Muscle of leg (tissue), 11 donors: ENCODE measurements around the gene GCC2. TPM values are rescaled to one million over a fixed set of nuclear protein-coding genes. Genes with fewer than 3 reads are reported as not detected.
A peak's percentile ranks its signal among the peaks of the same experiment; 100 is the strongest.
"Not testable (repeated sequence)": the region's sequence is repeated elsewhere in the genome, so short reads cannot be mapped to it uniquely, and the experiment has no call there.

ENCODE experiments used
- DNase-seq: peaks from one replicate; pipeline ENCODE4 v3.0.0; 2013
- H3K27ac ChIP-seq: one replicate; pipeline ENCODE4 v1.5.1; 2013; ENCODE audit warnings: mild to moderate bottlenecking, low read length, control low read depth
- H3K27me3 ChIP-seq: one replicate; pipeline ENCODE4 v1.6.1; 2013; ENCODE audit warnings: low read length; ENCODE audit not compliant: control insufficient read depth, insufficient read depth
- H3K36me3 ChIP-seq: one replicate; pipeline ENCODE4 v1.6.1; 2013; ENCODE audit warnings: low read length; ENCODE audit not compliant: control insufficient read depth, insufficient read depth
- H3K4me1 ChIP-seq: one replicate; pipeline ENCODE4 v1.6.1; 2013; ENCODE audit warnings: low read length; ENCODE audit not compliant: control insufficient read depth, insufficient read depth
- H3K4me3 ChIP-seq: one replicate; pipeline ENCODE4 v1.5.1; 2013; ENCODE audit warnings: low read length, control low read depth
- H3K9me3 ChIP-seq: replicated peaks from 2 replicates; pipeline ENCODE4 v1.6.1; 2013; ENCODE audit warnings: low read depth, low read length; ENCODE audit not compliant: control insufficient read depth
- WGBS: methylation state at CpG from one replicate; pipeline ENCODE4 v1.1.5; 2013; ENCODE audit warnings: missing lambda C conversion rate; ENCODE audit not compliant: insufficient coverage; 5-methylcytosine and 5-hydroxymethylcytosine counted together
- polyA plus RNA-seq, 8 donors: library from polyadenylated mRNA; unstranded; fragments of 120-200 nt; gene quantifications; one replicate each; pipeline versions ENCODE4 v1.2.1 to v1.2.3, GENCODE V29; 2013; ENCODE audit warnings: inconsistent platforms in 1 of 8, low replicate concordance in 1 of 8; ENCODE audit not compliant: insufficient read length in 8 of 8, insufficient read depth in 1 of 8
- total RNA-seq: library from RNA; stranded (reverse); fragments of 120-200 nt; gene quantifications from one replicate; pipeline ENCODE4 v1.2.4, GENCODE V29; 2013

Gene GCC2
- total and polyA plus RNA-seq, 9 donors, result 14.9 to 26.2 (median 18.3) TPM

DNA sequence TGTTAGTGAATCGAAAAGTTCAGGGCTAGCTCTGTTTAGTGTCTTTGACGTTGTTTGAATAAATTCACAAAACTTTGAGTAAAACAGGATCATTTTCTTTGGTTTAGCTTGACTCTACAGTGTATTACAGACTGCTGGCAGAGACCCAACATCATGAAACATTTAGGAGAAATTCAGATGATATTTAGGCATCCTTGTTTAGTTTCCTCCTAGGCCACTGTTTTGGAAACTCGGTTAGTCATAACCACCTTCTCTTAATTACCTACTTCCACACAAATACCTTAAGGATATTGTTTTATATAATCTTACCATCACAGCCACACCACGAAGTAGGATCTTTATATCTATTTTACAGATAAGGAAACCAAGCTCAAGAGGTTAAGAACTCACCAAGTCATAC, 93.1 kb downstream of the GCC2 start:
- H3K27ac ChIP-seq, result peak overlapping the region; percentile 78
- no CpG with 5 or more reads among the region's 4 CpGs for WGBS
- no peak overlapping the region for H3K4me3 ChIP-seq
- H3K36me3 ChIP-seq, result peaks cover 3% of the 10 kb centered on the region
- H3K27me3 ChIP-seq, result no peaks in the 10 kb centered on the region
- peak; percentile 91 for DNase-seq
- H3K9me3 ChIP-seq, result no peaks in the 10 kb centered on the region
- peaks cover 9% of the 10 kb centered on the region for H3K4me1 ChIP-seq

GRCh38 chr2:108547606-108548005, 98.6 kb downstream of the GCC2 start:
- no peak overlapping the region for H3K4me3 ChIP-seq
- H3K27ac ChIP-seq, result peak overlapping the region; percentile 67
- H3K27me3 ChIP-seq, result no peaks in the 10 kb centered on the region
- peaks cover under 1% of the 10 kb centered on the region for H3K36me3 ChIP-seq
- H3K9me3 ChIP-seq, result no peaks in the 10 kb centered on the region
- peaks cover 2% of the 10 kb centered on the region for H3K4me1 ChIP-seq
- no peak for DNase-seq
- 65% methylated on average over 2 of the region's 5 CpGs for WGBS

GRCh38 chr2:108548208-108549003, 99.4 kb downstream of the GCC2 start:
- Histone ChIP-seq H3K9me3 (no peaks in the 10 kb centered on the region), H3K4me1 (peaks cover 6% of the 10 kb centered on the region), H3K4me3 (no peak overlapping the region), H3K36me3 (no peaks in the 10 kb centered on the region), H3K27me3 (no peaks in the 10 kb centered on the region), H3K27ac (peak overlapping the region; percentile 67)
- 64% methylated on average over 3 of the region's 9 CpGs for WGBS
- DNase-seq, result peak; percentile 61

- Histone ChIP-seq H3K27ac (no peak overlapping the region), H3K27me3 (no peaks in the 10 kb centered on the region), H3K9me3 (no peaks in the 10 kb centered on the region), H3K36me3 (no peaks in the 10 kb centered on the region), H3K4me3 (no peak overlapping the region), H3K4me1 (peaks cover 9% of the 10 kb centered on the region)
- no CpG with 5 or more reads among the region's 2 CpGs for WGBS
- DNase-seq, result no peak
These were observed 103.6 kb downstream of the GCC2 start for GRCh38 chr2:108552566-108552965.

DNA sequence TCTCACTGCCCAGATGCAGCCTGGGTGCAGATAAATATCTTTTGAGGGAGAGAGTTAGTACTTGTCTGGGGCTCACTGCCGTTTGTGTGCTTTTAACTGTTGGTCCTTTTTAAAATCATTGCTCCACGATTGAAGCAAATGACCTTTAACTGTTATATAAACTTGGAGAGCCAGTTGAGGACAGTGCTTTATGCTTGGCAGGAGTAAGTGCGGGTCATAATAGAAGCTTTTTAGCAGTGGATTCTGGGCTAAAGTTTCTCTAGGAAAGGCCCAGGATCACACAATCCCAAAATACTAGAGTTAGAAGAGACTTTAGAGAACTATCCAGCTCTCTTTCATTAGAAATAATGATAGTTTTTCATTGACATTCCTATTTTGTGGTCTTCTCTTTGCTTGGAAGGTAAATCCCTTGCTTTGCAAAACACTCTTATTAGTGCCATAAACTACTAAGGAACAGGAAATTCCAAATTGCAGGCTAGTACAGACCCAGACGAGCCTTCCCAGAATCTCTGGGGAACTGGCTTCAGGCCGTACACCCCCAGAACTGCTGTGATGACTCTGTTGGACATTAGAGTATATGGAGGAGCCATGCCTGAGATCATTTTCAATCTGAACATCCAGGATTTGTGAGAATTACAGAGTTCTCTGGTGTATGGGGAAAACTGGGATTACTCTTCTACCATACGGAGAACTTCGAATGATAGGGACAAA, 104.4 kb downstream of the GCC2 start:
- no peak overlapping the region for H3K4me3 ChIP-seq
- no CpG with 5 or more reads among the region's 7 CpGs for WGBS
- peak overlapping the region; percentile 63 for H3K27ac ChIP-seq
- no peaks in the 10 kb centered on the region for H3K27me3 ChIP-seq
- H3K36me3 ChIP-seq, result no peaks in the 10 kb centered on the region
- peaks cover 9% of the 10 kb centered on the region for H3K4me1 ChIP-seq
- peak; percentile 58 for DNase-seq
- H3K9me3 ChIP-seq, result no peaks in the 10 kb centered on the region

GRCh38 chr2:108554528-108554927, 105.5 kb downstream of the GCC2 start:
- DNase-seq, result no peak
- Histone ChIP-seq H3K4me1 (peaks cover 6% of the 10 kb centered on the region), H3K4me3 (no peak overlapping the region), H3K27ac (no peak overlapping the region), H3K27me3 (no peaks in the 10 kb centered on the region), H3K36me3 (no peaks in the 10 kb centered on the region), H3K9me3 (no peaks in the 10 kb centered on the region)
- 70% methylated on average over 2 of the region's 5 CpGs for WGBS

DNA sequence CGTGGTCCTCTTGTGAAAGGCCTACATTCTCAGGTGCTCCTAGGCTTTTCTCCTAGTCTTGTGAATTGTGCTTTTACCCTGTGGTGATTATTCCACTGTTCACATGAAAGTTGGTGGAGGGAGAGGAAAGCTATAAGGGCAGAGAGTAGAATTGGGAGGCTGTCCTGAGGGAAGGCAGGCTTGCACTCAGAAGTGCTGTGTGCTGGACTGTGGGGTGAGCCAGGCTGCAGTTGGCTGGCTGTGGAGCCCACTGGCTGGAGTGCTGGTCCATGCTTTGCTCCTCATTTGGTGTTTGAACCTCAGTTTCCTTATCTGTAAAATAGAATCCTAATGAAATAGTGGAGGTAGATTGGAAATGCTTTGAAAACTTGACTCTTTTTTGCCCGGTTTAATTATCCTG, 106.6 kb downstream of the GCC2 start:
- no peaks in the 10 kb centered on the region for H3K9me3 ChIP-seq
- H3K27me3 ChIP-seq, result no peaks in the 10 kb centered on the region
- H3K4me1 ChIP-seq, result peaks cover 11% of the 10 kb centered on the region
- DNase-seq, result no peak
- no peaks in the 10 kb centered on the region for H3K36me3 ChIP-seq
- no peak overlapping the region for H3K27ac ChIP-seq
- H3K4me3 ChIP-seq, result no peak overlapping the region
- 83% methylated on average over 1 of the region's 2 CpGs for WGBS

DNA sequence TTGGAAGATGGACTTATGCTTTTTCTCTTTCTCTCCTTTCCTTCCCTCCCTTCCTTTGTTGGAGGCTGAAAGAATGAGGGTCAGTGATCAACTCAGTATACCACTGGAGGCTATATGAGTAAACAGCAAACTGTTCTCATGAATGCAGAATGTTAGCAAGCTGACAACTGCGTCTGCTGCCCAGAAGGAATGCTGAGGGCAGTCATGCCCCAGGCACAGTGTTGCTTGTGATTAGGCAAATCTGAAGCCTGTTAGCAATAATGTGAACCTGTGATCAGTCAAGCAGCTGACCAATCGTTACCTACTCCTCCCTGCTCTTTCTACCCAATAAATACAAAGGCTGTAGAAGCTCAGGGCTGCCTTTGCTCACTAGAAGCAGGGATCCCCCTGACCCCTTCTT, 107.6 kb downstream of the GCC2 start:
- H3K9me3 ChIP-seq, result not testable (repeated sequence)

More for the DNA sequence above, 107.6 kb downstream of the GCC2 start:
- H3K4me1 ChIP-seq, result peaks cover 11% of the 10 kb centered on the region
- WGBS, result 50% methylated on average over 1 of the region's 2 CpGs
- H3K4me3 ChIP-seq, H3K36me3 ChIP-seq, H3K27me3 ChIP-seq, H3K27ac ChIP-seq, DNase-seq: not testable (repeated sequence)
